ENCODE results near the gene ULK3. TPM values are rescaled to one million over a fixed set of nuclear protein-coding genes. Genes with fewer than 3 reads are reported as not detected.
A peak's percentile ranks its signal among the peaks of the same experiment; 100 is the strongest.

Gene ULK3
- total RNA-seq, 2 donors from 2014 or later: 39.1 to 74.7 TPM

GRCh38 chr15:74830868-74831267 is 12.1 kb downstream of the ULK3 start:
- peaks cover 3 to 5% of the 10 kb centered on the region in 2 donors for H3K4me1 Mint-ChIP-seq (ENCODE audit: low read depth in 2 of 2)
- ATAC-seq (no peak), DNase-seq (ENCODE audit: low spot score) (no peak)
- H3K4me3 Mint-ChIP-seq: no peak overlapping the region
- no peaks in the 10 kb centered on the region for H3K36me3 Mint-ChIP-seq
- peaks cover 7 to 9% of the 10 kb centered on the region in 2 donors for H3K27me3 Mint-ChIP-seq
- no peak overlapping the region for H3K27ac Mint-ChIP-seq
- H3K9me3 Mint-ChIP-seq: no peaks in the 10 kb centered on the region

GRCh38 chr15:74829991-74830390 is 13.0 kb downstream of the ULK3 start:
- H3K27ac Mint-ChIP-seq: no peak overlapping the region
- H3K4me1 Mint-ChIP-seq (ENCODE audit: low read depth in 2 of 2): peaks cover 2 to 3% of the 10 kb centered on the region in 2 donors
- H3K36me3 Mint-ChIP-seq: no peaks in the 10 kb centered on the region
- DNase-seq (ENCODE audit: low spot score) (no peak), ATAC-seq (no peak)
- H3K4me3 Mint-ChIP-seq: no peak overlapping the region
- no peaks in the 10 kb centered on the region for H3K9me3 Mint-ChIP-seq
- peaks cover 9 to 11% of the 10 kb centered on the region in 2 donors for H3K27me3 Mint-ChIP-seq

GRCh38 chr15:74829486-74829885 is 13.5 kb downstream of the ULK3 start:
- ATAC-seq (peak in 1 of 2 donors; percentile 66), DNase-seq (ENCODE audit: low spot score) (no peak)
- Mint-ChIP-seq H3K4me3 (no peak overlapping the region), H3K9me3 (no peaks in the 10 kb centered on the region), H3K27ac (no peak overlapping the region), H3K4me1 (ENCODE audit: low read depth in 2 of 2) (peaks cover 0 to 6% of the 10 kb centered on the region in 2 donors), H3K36me3 (no peaks in the 10 kb centered on the region), H3K27me3 (peaks cover 14 to 16% of the 10 kb centered on the region in 2 donors)

GRCh38 chr15:74828835-74829234 is 14.1 kb downstream of the ULK3 start:
- DNase-seq (ENCODE audit: low spot score): no peak
- no peak overlapping the region for H3K27ac Mint-ChIP-seq
- H3K4me3 Mint-ChIP-seq: no peak overlapping the region
- peaks cover 0 to 6% of the 10 kb centered on the region in 2 donors for H3K4me1 Mint-ChIP-seq (ENCODE audit: low read depth in 2 of 2)
- no peak for ATAC-seq
- peaks cover 15 to 18% of the 10 kb centered on the region in 2 donors for H3K27me3 Mint-ChIP-seq
- H3K9me3 Mint-ChIP-seq: no peaks in the 10 kb centered on the region
- no peaks in the 10 kb centered on the region for H3K36me3 Mint-ChIP-seq

GRCh38 chr15:74827614-74828013 is 15.3 kb downstream of the ULK3 start:
- peaks cover 15 to 19% of the 10 kb centered on the region in 2 donors for H3K27me3 Mint-ChIP-seq
- no peaks in the 10 kb centered on the region for H3K9me3 Mint-ChIP-seq
- H3K4me3 Mint-ChIP-seq: no peak overlapping the region
- H3K4me1 Mint-ChIP-seq (ENCODE audit: low read depth in 2 of 2): peaks cover 0 to 6% of the 10 kb centered on the region in 2 donors
- DNase-seq (ENCODE audit: low spot score): no peak
- ATAC-seq: no peak
- no peak overlapping the region for H3K27ac Mint-ChIP-seq
- no peaks in the 10 kb centered on the region for H3K36me3 Mint-ChIP-seq

- no peak for DNase-seq (ENCODE audit: low spot score)
- no peak for ATAC-seq
- H3K9me3 Mint-ChIP-seq: no peaks in the 10 kb centered on the region
- no peak overlapping the region for H3K4me3 Mint-ChIP-seq
- H3K4me1 Mint-ChIP-seq (ENCODE audit: low read depth in 2 of 2): peaks cover 0 to 6% of the 10 kb centered on the region in 2 donors
- no peaks in the 10 kb centered on the region for H3K36me3 Mint-ChIP-seq
- peaks cover 15 to 19% of the 10 kb centered on the region in 2 donors for H3K27me3 Mint-ChIP-seq
- no peak overlapping the region for H3K27ac Mint-ChIP-seq
These were observed 16.0 kb downstream of the ULK3 start for GRCh38 chr15:74826921-74827320.

- H3K27me3 Mint-ChIP-seq: peaks cover 15 to 19% of the 10 kb centered on the region in 2 donors
- H3K4me3 Mint-ChIP-seq: no peak within 1 kb of the TSS
- no peaks in the 10 kb centered on the region for H3K9me3 Mint-ChIP-seq
- H3K4me1 Mint-ChIP-seq (ENCODE audit: low read depth in 2 of 2): peaks cover 0 to 6% of the 10 kb centered on the region in 2 donors
- ATAC-seq: peak in 1 of 2 donors; percentile 59
- no peaks in the 10 kb centered on the region for H3K36me3 Mint-ChIP-seq
- H3K27ac Mint-ChIP-seq: no peak within 1 kb of the TSS
- DNase-seq (ENCODE audit: low spot score): no peak
These were observed 16.6 kb downstream of the ULK3 start, which contains the start of gene CPLX3 for GRCh38 chr15:74826364-74826819. CPLX3 (plus strand) TSS chr15:74826627; CDS start chr15:74826704, 77 bp downstream.

GRCh38 chr15:74825866-74826265 is 17.1 kb downstream of the ULK3 start:
- no peak for DNase-seq (ENCODE audit: low spot score)
- no peak overlapping the region for H3K27ac Mint-ChIP-seq
- H3K36me3 Mint-ChIP-seq: no peaks in the 10 kb centered on the region
- H3K4me1 Mint-ChIP-seq (ENCODE audit: low read depth in 2 of 2): peaks cover 0 to 6% of the 10 kb centered on the region in 2 donors
- peaks cover 15 to 19% of the 10 kb centered on the region in 2 donors for H3K27me3 Mint-ChIP-seq
- H3K4me3 Mint-ChIP-seq: no peak overlapping the region
- H3K9me3 Mint-ChIP-seq: no peaks in the 10 kb centered on the region
- ATAC-seq: no peak

GRCh38 chr15:74824976-74825375 is 18.0 kb downstream of the ULK3 start:
- Mint-ChIP-seq H3K27ac (no peak overlapping the region), H3K9me3 (no peaks in the 10 kb centered on the region), H3K4me3 (no peak overlapping the region), H3K4me1 (ENCODE audit: low read depth in 2 of 2) (peaks cover 0 to 8% of the 10 kb centered on the region in 2 donors), H3K36me3 (no peaks in the 10 kb centered on the region), H3K27me3 (peaks cover 15 to 19% of the 10 kb centered on the region in 2 donors)
- ATAC-seq (no peak), DNase-seq (ENCODE audit: low spot score) (no peak)

GRCh38 chr15:74823324-74823723 is 19.6 kb downstream of the ULK3 start:
- no peaks in the 10 kb centered on the region for H3K36me3 Mint-ChIP-seq
- H3K4me3 Mint-ChIP-seq: no peak overlapping the region
- H3K9me3 Mint-ChIP-seq: no peaks in the 10 kb centered on the region
- ATAC-seq (no peak), DNase-seq (ENCODE audit: low spot score) (no peak)
- H3K27ac Mint-ChIP-seq: no peak overlapping the region
- H3K27me3 Mint-ChIP-seq: peaks cover 13 to 17% of the 10 kb centered on the region in 2 donors
- H3K4me1 Mint-ChIP-seq (ENCODE audit: low read depth in 2 of 2): peaks cover 8 to 17% of the 10 kb centered on the region in 2 donors

GRCh38 chr15:74822233-74822632 is 20.7 kb downstream of the ULK3 start:
- DNase-seq (ENCODE audit: low spot score) (no peak), ATAC-seq (no peak)
- Mint-ChIP-seq H3K27me3 (peaks cover 8 to 12% of the 10 kb centered on the region in 2 donors), H3K36me3 (no peaks in the 10 kb centered on the region), H3K4me3 (no peak overlapping the region), H3K9me3 (no peaks in the 10 kb centered on the region), H3K4me1 (ENCODE audit: low read depth in 2 of 2) (peaks cover 8 to 20% of the 10 kb centered on the region in 2 donors), H3K27ac (peak overlapping the region in 1 of 2 donors; percentile 28)

GRCh38 chr15:74821790-74822158 is 21.2 kb downstream of the ULK3 start:
- peaks cover 8 to 22% of the 10 kb centered on the region in 2 donors for H3K4me1 Mint-ChIP-seq (ENCODE audit: low read depth in 2 of 2)
- peaks cover 8 to 12% of the 10 kb centered on the region in 2 donors for H3K27me3 Mint-ChIP-seq
- H3K4me3 Mint-ChIP-seq: no peak overlapping the region
- peak overlapping the region in 1 of 2 donors; percentile 28 for H3K27ac Mint-ChIP-seq
- no peaks in the 10 kb centered on the region for H3K36me3 Mint-ChIP-seq
- DNase-seq (ENCODE audit: low spot score): no peak
- no peak for ATAC-seq
- no peaks in the 10 kb centered on the region for H3K9me3 Mint-ChIP-seq

GRCh38 chr15:74821091-74821789 is 21.7 kb downstream of the ULK3 start:
- H3K36me3 Mint-ChIP-seq: no peaks in the 10 kb centered on the region
- no peaks in the 10 kb centered on the region for H3K9me3 Mint-ChIP-seq
- H3K4me1 Mint-ChIP-seq (ENCODE audit: low read depth in 2 of 2): peaks cover 8 to 22% of the 10 kb centered on the region in 2 donors
- no peak overlapping the region for H3K4me3 Mint-ChIP-seq
- peaks cover 8 to 10% of the 10 kb centered on the region in 2 donors for H3K27me3 Mint-ChIP-seq
- ATAC-seq (peak; percentile 68 to 76), DNase-seq (ENCODE audit: low spot score) (no peak)
- H3K27ac Mint-ChIP-seq: no peak overlapping the region

- peaks cover 8 to 26% of the 10 kb centered on the region in 2 donors for H3K4me1 Mint-ChIP-seq (ENCODE audit: low read depth in 2 of 2)
- H3K4me3 Mint-ChIP-seq: no peak overlapping the region
- DNase-seq (ENCODE audit: low spot score) (no peak), ATAC-seq (no peak)
- H3K9me3 Mint-ChIP-seq: no peaks in the 10 kb centered on the region
- peaks cover 7 to 9% of the 10 kb centered on the region in 2 donors for H3K27me3 Mint-ChIP-seq
- no peaks in the 10 kb centered on the region for H3K36me3 Mint-ChIP-seq
- H3K27ac Mint-ChIP-seq: no peak overlapping the region
These were observed 22.9 kb downstream of the ULK3 start for GRCh38 chr15:74820056-74820455.

Data from natural killer cell treated with Interleukin-12 subunit alpha and Interleukin-12 subunit beta and Interleukin-15 and Interleukin-18, amount 100 ng/mL, for 72 hours (primary cell).